GM12878 (cell line): ENCODE results near the gene SCNN1B.

Experiments
- EP300 ChIP-seq, 2 experiments: fragments of 150-350 bp in 1 of 2; IDR thresholded peaks; 2 replicates each; pipeline ENCODE4 v1.6.1; 2011 to 2012; ENCODE audit warnings: low read depth in 2 of 2, low read length in 2 of 2, borderline replicate concordance in 1 of 2, improper control_type of control experiment in 1 of 2, inconsistent platforms in 1 of 2; ENCODE audit not compliant: control insufficient read depth in 1 of 2
- MEF2B ChIP-seq: fragments of 450-650 bp; IDR thresholded peaks from 2 replicates; pipeline ENCODE4 v1.6.1; 2018; ENCODE audit warnings: mild to moderate bottlenecking, moderate library complexity; ENCODE audit not compliant: partially characterized antibody, poor library complexity, severe bottlenecking
- NFYB ChIP-seq: IDR thresholded peaks from 2 replicates; pipeline ENCODE4 v1.6.1; 2011; ENCODE audit warnings: low read depth, mild to moderate bottlenecking, low read length, improper control_type of control experiment, moderate library complexity; ENCODE audit not compliant: insufficient read depth
- TF ChIP-seq, protein P1 (sequence below), 3 experiments: IDR thresholded peaks in 2 of 3; conservative IDR thresholded peaks in 1 of 3; 2 replicates each; pipeline ENCODE4 v1.5.1; 2011; ENCODE audit warnings: low read depth in 3 of 3, low read length in 3 of 3, mild to moderate bottlenecking in 3 of 3, control low read depth in 2 of 3, moderate library complexity in 2 of 3, inconsistent platforms in 1 of 3, mixed read lengths in 1 of 3; ENCODE audit not compliant: control insufficient read depth in 2 of 3, insufficient read depth in 1 of 3; ENCODE audit errors: extremely low read depth in 1 of 3

DNA sequence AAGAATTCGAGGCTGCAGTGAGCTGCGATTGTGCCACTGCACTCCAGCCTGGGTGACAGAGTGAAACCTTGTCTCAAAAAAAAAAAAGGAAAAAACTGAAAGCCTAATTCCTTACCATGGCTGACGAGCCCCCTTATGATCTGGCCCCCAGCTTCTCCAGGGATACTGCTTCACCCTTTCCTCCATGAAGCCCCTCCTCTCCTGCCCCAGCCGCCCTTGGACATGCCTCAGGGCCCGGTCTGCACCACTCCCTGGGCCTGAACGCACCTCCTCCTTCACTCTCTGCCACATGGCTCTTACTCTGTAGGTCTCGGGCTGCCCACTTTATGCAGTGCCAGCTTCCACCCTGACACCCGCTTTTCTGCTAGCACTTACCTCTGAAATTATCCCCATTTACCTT, 85.6 kb downstream of the SCNN1B start:
- no peak for TF ChIP-seq NFYB
- TF ChIP-seq EP300 (IDR thresholded peaks at IDR 0.05; ENCODE audit: borderline replicate concordance in 1 of 2, control insufficient read depth in 1 of 2, low read depth in 2 of 2, low read length in 2 of 2) = no peak
- TF ChIP-seq MEF2B = no peak
- TF ChIP-seq, protein P1, sequence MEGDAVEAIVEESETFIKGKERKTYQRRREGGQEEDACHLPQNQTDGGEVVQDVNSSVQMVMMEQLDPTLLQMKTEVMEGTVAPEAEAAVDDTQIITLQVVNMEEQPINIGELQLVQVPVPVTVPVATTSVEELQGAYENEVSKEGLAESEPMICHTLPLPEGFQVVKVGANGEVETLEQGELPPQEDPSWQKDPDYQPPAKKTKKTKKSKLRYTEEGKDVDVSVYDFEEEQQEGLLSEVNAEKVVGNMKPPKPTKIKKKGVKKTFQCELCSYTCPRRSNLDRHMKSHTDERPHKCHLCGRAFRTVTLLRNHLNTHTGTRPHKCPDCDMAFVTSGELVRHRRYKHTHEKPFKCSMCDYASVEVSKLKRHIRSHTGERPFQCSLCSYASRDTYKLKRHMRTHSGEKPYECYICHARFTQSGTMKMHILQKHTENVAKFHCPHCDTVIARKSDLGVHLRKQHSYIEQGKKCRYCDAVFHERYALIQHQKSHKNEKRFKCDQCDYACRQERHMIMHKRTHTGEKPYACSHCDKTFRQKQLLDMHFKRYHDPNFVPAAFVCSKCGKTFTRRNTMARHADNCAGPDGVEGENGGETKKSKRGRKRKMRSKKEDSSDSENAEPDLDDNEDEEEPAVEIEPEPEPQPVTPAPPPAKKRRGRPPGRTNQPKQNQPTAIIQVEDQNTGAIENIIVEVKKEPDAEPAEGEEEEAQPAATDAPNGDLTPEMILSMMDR (IDR thresholded peaks at IDR 0.05 in 2 of 3, conservative IDR thresholded peaks at IDR 0.05 in 1 of 3; ENCODE audit: control insufficient read depth in 2 of 3, extremely low read depth in 1 of 3, insufficient read depth in 1 of 3, low read depth in 3 of 3, low read length in 3 of 3) = no peak
